HG02885 (cell line): ENCODE measurements around the gene CYP27B1.

Experiments
- ATAC-seq: cut with Tn5 transposase; IDR thresholded peaks from one replicate; pipeline ENCODE4 v1.9.1; 2021; ENCODE audit warnings: mild to moderate bottlenecking; ENCODE audit not compliant: unreplicated experiment, poor library complexity

CYP27B1 gene

DNA sequence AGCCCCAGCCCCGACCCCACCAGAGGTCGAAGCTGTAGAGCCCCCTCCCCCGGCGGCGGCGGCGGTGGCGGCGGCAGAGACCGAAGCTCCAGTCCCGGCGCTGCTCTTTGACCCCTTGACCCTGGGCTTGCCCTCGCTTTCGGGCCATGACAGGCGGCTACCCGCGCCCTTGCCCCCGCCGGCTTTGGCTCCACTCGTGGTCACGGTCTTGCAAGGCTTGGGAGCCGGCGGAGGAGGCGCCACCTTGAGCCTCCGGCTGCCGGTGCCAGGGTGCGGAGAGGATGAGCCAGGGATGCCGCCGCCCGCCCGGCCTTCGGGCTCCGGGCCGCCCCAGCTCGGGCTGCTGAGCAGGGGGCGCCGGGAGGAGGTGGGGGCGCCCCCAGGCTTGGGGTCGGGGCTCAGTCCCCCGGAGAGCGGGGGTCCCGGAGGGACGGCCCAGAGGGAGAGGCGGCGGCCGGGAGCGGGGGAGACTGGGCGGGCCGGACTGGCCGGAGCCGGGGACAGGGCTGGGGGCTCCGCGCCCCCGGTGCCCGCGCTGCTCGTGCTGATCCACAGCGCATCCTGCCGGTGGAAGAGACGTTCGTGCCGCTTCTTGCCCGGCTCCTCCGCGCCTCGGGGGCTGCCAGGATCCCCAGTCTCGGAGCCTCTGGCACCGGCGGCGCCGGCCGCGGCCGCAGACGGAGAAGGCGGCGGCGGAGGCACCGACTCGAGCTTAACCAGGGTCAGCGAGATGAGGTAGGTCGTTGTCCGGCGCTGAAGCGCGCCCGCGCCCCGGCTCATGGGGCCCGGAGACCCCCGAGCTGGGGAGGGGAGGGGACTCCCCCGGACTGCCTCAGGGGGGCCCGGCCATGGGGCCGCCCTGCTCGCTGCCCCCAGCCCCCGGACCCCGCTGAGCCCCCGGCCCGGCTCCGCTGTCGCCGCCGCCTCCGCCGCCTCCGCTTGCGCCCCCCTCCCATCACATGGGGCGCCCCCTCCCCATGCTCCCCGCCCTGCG lies 29.1 kb downstream of the CYP27B1 start:
- ATAC-seq: no peak

DNA sequence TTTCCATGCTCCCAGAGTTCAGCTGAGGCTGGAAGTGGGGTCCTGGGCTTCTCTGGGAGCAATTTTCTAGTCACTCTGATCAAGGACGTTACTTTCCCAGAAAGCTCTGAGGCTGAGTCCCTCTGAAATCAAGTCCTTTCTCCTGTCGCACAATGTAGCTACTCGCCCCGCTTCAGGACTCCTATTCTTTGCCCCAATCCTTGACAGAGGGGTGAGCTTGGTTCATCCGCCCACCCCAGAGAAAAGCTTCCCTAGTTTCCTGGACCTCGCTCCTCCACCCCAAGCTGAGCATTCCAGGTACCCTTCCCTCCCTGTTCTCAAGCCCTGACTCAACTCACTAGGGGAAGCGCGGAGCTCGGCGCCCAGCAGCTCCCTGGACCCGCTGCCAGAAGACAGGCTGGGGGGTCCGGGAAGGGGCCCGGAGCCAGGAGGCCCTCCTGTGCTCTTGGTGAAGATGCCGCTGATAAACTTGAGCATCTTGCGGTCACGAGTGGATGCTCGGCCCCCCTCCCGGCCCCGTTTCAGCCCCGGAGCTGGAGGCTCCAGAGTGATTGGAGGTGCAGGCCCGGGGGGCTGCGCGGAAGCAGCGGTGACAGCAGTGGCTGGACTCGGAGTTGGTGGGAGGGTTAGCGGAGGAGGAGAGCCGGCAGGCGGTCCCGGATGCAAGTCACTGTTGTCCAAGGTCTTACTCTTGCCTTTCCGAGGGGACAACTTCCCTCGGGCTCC lies 30.0 kb downstream of the CYP27B1 start:
- ATAC-seq: no peak

DNA sequence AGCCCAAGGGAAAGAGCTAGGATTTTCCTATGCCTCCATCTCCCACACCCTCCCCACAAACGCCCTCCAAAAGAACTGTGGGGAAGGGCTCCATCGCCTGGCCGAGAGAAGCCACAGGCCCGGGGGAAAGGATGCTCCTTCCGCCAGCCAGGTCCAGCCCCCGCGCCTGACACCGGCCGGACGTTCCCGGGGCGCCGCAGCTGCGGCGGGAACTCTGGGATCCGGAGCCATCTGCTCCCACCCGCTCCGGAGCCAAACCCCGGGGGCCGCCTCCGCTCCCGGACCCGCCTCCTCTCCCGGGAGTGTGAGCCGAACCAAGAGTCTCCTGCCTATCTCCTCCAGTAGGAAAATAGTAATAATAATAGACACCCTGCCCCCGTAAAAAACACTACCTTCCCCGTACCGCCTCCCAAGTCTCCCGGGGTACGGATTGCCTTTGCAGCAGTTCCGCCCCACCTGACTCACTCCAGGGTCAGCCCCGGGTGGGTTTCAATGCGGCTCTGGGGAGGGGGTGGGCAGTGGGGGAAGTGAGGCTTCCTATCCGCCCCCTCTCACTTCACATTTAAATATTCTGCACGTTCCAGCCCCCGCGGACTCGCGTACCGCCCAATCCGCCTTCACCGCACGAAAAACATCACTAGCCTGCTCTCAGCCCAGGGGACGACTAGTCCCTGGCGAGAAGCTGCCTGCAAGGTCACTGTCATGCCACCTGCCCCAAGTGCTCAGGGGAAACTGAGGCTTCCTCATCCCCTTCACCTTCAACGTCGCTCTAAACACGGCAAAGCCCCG lies 30.7 kb downstream of the CYP27B1 start:
- ATAC-seq: no peak

DNA sequence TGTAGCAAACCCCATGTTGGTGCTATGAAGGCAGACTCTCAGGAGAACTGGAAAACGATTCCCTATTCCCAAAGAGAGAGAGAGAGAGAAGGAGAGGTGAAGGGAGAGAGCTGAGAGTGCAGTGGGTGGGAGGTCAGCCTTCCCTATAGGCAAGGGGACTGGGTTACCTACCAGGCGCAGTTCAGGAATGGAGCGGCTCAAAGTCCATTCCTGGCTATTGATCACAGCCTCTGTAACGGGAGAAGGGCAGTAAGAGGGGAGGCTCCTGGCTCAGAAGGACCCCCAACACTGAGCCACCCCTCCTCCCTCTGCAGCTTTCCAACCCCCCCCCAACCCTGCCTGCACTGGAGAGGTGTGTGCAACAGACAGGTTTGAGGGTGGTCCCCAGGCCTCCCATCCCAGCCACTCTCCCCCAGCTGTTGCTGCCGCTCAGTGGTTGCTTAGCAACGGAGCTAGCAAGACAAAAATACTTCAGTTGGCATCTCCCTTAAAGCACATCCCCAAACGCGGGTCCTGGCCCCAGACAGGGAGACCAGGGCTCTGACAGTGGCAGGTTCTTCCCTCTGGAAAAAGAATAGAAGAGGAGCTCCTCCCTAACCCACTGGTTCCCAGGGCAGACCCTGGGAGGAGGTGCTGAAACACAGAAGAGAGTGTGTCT lies 31.6 kb downstream of the CYP27B1 start:
- no peak for ATAC-seq

DNA sequence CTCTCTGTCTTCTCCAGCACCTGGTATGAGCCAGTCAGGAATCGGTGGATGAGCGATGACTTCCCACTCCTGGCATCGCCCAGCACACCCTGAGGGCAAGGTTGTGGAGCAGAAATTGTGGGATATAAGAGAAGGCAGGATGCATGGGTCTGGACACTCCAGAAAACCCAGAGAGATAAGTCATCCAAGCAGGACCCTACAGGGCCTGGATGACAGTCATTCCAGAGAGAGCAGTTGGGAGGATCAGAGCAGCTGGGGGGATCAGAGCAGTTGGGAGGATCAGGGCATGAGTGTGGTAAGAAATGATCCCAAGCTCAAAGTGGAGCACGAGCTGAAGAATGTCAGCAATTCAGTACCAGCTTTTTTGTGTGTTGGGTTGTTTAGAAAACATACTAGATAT lies 32.3 kb downstream of the CYP27B1 start:
- ATAC-seq: no peak

DNA sequence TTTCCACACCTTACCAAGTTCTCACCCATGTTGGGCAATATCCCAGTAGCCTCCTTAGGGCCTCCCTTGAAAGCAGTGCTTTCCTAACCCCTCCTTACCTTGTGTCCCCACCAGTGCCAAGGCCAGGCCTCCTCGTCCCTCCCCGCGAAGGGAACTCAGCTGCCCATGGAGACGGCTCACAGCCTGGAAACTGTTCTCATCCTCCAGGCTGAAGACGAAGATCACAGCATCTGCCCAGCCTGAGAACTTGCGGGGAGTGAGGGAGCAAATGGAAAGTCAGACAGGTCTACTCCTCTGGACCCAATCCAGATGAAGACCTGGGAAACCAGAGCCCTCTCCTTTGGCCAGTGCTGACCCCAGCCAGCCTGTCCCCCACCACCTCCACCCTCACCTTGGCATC lies 33.0 kb downstream of the CYP27B1 start:
- ATAC-seq: no peak

DNA sequence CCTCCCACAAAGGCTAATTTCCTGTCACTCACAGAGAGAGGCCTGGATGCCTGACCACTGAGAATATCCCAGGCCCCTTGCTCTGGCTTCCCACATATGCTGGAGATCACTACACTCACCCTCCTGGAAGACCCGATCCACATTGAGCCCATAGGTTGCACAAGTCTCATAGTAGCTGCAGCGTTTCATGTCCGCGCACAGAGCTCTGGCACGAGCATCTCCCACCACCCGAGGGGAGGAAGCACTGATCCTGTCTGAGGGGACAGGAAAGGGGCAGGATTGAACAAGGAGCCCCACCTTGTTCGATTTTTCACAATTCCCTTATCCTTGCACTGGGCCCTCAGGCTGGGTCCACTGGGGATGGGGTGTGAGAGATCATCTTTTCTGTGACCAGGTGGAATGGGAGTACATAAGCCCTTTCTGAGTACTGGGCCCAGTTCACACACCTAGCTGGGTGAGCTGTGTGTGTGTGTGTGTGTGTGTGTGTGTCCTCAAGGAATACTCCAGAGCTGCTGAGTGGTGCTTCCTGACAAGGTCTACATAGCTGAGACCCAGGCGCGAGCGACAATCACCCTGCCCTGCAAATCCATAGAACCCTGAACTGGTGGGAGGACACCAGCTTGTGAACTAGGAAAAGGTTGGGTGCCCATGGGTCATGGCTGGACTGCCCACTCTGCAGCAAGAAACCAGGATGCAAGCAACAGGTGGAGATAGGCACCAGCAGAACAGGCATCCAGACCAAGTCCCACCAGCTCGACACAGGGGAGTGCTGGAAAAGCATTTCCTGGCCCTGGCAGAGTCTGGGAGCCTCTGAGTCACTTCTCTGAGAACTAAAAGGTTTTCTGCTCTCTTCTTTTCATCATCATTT lies 33.9 kb downstream of the CYP27B1 start:
- no peak for ATAC-seq

DNA sequence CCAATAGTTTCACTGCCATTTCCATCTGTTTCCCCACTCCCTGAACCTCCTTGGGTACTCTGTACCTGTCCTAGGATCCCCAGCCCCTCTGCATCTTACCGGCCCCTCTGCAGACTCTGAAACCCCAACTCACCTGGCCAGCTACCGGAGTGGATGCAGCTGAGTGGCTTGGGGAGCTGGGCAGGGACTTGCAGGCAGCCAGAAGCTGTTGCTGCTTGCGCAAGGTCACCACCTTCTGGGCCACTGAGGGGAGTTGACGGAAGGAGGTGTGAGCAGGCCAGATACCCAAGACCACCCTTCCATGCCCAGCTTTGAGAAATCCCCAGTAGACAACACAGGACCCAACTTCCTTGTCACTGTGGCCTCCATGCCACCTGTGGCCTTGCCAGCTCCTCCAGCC lies 34.6 kb downstream of the CYP27B1 start:
- no peak for ATAC-seq

DNA sequence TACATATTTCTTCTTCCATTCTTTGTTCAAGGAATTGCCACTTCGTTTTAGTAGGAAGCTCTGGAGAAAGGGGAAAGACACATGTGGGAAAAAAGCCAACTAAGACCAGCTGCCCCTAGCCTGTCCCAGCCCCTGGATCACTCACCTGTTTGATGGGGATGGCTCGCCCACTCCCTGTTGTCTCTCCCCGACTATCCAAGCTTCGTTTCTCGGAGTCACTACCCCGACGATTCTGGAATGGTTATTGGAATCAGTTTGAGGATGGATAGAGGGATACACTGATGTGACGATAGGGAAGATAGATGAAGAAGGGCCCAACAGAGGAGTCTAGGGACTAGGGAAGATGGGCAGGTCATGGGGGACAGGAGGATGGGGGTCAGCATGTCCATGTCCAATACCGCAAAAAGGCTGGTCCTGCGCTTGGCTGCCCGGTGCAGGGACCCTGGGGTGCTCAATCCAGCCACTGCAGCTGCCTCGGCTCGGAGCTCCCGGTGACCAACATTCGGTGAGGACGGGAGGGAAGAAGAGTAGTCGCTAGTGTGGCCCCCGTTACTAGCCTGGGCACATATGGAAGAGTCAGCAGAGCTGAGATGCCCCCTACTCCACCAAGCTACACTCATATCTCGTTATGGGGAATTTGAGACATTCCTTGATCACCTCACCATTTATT lies 35.3 kb downstream of the CYP27B1 start:
- no peak for ATAC-seq

DNA sequence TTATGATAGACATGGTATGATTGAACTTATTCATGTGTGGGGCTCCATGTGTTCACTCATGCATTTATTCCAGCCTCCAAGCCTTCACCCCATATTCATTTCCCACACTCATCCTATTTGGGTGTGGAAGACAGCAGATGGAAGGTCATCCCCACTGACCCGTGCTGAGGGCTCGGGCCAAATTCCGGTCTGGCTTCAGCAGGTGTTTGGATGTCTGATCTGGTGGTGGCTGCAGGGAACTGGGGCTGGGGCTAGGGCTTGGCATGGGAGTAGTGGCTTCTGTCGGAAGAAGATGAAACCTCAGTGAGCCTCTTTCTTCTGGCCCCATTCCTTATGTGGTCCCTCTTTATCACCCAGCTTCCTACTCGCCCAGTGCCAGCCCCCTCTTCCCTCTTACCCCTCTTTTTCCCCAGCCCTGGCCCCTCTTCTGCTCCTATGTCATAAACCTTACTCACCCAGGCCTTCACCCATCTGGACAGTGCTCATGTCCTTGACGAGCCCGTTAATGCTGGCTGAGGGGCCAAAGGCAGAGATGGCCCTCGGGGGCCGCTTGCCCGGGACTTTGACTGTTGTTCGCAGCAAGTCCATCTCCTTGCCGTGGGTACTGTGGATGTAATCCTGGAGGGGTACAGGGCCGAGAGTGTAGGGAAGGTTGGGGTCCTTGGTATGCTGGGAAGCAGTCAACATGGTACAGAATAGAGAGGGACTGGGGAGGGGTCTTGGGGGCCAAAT lies 36.4 kb downstream of the CYP27B1 start:
- no peak for ATAC-seq

DNA sequence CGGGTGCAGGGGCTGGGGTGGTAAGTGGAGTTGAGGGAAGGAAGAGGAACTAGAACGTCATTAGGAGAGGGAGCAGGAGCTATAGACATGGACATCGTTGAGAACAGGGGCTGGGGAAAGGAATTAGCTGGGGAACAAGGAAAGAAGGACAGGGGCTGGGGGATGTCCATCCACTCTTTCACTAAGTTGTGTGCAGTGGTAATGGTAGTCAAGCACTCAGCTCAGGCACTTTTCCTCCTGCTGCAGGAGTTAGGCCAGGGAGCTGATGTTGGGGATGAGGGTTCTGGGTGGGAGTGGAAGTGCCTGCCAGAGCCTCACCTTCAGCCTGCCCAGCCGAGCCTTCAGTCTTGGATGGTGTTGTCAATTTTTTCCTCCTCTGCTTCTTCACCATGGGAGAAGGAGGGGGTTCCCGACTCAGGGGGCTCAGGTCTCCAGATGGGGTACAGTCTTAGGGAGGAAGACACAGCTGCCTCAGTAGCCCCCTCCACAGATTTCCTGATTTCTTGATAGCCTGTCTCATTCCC lies 37.5 kb downstream of the CYP27B1 start:
- ATAC-seq: no peak

DNA sequence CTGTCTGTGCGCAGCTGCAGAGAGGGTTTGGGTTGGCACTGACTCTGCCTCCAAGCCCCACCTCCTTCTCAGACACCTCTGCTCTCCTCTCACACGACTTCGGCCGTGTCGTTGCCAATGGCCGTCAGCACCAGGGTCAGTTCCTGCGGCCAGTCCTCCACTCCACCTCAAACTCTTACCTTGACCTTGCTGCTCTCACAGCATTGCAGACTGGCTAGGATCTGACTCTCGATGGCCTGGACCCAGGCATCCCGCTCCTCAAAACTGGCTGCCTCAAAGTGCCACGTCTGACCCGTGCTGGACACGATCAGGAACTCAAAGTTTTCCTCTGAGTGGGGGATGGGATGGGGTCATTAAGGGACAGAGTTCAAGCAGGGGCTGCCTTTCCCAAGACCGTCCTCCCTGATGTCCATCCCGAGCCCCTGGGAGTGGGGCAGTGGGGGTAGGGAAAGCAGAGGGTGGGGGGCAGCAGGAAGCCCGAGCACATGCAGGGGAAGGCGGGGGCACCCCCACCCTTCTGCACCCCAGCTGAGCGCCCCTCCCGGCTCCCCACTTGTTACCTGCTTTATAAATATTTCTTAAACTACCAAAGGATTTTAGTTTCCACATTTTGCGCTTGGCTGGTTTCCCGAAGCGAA lies 39.0 kb downstream of the CYP27B1 start:
- ATAC-seq: no peak

DNA sequence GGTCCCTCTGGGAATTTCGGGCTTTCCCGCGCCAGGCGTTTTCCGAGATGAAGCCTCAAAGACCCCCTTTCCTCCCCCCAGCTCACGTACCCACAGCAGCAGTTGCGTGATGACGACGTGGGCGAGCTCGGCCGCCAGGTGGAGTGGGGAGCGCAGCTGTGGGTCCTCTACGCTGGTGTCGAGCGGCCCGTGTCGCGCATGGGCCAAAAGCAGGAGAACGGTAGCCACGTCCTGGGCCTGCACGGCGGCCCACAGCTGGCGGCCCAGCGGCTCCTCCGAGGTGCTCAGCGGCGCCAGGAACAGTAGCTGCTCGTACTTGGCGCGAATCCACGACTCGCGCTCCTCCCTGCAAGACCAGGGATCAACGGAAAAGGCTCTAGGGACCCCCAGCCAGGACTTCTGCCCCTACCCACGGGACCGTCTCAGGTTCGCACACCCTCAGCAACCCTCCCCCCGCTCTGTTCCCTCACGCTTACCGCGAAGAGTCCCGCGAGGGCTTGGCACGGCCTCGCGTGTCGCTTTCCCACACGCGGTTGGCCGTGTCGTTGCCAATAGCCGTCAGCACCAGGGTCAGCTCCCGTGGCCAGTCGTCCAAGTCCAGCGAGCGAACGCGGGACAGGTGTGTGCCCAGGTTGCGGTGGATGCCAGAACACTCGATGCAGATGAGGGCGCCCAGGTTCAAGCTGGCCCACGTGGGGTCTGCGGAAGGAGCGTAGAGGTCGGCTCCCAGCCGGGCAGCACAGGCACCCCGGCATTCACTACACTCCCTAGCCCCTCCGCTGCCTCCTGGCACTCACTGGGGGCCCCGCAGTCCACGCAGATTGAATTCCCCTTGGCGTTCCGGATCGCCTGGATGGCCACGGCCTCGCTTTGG lies 39.8 kb downstream of the CYP27B1 start:
- peak; percentile 38 for ATAC-seq

DNA sequence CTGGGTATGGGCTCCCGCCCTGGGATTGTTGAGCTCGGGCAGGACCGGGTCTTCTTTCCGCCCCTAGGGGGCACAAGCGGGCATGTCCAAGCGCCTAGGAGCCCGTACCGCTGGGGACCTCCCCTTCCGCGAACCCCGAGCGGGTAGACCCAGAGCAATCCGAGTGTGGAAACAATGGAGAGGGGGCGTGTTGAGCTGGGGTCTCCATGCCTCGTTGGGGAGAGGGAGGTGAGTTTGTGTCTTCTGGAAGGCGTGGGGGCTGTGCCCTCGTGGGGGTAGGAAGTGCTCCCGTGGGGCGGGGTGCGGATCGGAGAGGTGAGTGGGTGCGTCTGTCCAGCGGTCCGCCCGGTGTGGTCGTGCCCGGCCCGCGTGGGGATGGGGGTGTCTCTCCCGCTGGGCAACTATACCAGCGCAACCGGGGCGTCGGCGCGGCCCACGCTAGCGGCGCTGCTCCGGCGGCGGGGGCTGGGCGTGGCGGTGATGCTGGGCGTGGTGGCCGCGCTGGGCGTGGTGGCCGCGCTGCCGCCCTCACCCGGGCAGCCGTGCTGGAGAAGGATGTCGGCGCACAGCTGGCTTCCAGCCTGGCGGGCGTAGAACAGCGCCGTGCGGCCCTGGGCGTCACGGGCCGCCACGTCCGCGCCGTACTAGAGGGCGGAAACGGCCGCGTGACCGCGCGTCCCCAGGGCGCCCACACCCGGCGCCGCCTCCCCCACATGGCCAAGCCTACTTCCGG lies 40.6 kb downstream of the CYP27B1 start:
- ATAC-seq: peak; percentile 70

DNA sequence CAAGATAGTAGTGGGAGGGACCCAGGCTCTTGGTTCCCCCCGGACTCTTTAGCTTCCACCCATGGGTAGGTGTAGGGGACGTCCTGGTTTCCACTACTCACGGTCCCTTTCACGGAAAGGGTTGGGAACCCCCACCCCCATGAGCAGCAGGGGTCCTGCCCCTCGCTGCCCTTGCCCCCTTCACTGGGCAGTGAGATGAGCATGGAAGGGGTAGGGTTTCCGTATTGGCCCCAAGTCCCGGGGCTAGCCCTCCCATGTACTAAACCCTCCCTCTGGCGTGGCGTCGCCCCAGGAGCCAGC lies 41.1 kb downstream of the CYP27B1 start:
- no peak for ATAC-seq
